Breast epithelium (tissue), 3 donors: ENCODE results near the gene PSMB11.

Experiments used
- POLR2A ChIP-seq: fragments of 450-650 bp; IDR thresholded peaks from one replicate; pipeline ENCODE4 v1.6.1; 2016; ENCODE audit warnings: antibody characterized with exemption, mild to moderate bottlenecking, moderate library complexity
- TF ChIP-seq, protein P1 (sequence below), 3 donors: fragments of 450-650 bp; IDR thresholded peaks; one replicate each; pipeline ENCODE4 v1.5.1; 2016 to 2017; ENCODE audit warnings: antibody characterized with exemption in 3 of 3, mild to moderate bottlenecking in 3 of 3, moderate library complexity in 3 of 3

DNA sequence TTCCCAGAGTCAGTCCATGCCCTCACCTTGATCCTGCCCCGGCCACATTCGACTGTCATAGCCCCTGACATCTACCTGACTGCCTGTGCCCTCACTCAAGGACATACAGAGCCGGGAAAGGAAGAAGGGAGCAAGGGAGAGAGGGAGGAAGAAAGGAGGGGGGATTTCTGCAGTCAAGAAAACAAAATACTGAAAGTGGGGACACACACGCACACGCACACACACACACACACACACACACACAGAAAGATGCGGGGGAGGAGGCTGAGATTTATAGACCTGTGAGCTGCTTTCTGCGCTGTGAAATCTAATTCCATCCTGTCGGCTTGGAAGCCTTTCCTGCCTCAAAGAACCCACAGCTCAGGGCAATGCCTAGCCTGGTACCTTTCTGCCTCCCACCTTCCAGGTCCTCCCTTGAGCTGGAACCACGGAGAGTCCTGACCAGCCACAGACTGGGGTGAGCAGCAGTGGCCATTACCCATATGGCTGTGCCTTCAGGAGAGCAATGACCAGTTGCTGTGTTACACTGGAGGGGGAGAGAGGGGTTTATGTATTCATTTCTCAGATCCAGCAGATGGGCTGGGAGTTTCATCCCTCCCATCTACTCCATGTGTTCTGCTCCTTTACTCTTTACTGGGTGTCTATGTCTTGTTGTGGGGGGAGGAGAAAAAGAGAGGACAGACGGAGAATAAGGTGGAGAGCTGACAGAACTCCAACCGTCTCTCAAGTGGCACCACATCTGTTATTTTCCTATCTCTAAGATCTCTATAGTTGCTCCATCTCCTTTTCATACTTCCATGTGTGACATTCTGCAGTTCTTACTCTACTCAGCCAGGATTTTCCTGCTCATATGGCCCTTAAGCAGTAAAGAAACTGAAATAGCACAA lies 45.0 kb upstream of the PSMB11 start:
- TF ChIP-seq, protein P1, sequence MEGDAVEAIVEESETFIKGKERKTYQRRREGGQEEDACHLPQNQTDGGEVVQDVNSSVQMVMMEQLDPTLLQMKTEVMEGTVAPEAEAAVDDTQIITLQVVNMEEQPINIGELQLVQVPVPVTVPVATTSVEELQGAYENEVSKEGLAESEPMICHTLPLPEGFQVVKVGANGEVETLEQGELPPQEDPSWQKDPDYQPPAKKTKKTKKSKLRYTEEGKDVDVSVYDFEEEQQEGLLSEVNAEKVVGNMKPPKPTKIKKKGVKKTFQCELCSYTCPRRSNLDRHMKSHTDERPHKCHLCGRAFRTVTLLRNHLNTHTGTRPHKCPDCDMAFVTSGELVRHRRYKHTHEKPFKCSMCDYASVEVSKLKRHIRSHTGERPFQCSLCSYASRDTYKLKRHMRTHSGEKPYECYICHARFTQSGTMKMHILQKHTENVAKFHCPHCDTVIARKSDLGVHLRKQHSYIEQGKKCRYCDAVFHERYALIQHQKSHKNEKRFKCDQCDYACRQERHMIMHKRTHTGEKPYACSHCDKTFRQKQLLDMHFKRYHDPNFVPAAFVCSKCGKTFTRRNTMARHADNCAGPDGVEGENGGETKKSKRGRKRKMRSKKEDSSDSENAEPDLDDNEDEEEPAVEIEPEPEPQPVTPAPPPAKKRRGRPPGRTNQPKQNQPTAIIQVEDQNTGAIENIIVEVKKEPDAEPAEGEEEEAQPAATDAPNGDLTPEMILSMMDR (IDR thresholded peaks at IDR 0.05), result no peak
- no peak for TF ChIP-seq POLR2A
